HG03442 (cell line): ENCODE measurements around the gene UPB1.
"Not testable (repeated sequence)": the region's sequence is repeated elsewhere in the genome, so short reads cannot be mapped to it uniquely, and the experiment has no call there.

Source experiments
- ATAC-seq: cut with Tn5 transposase; IDR thresholded peaks from one replicate; pipeline ENCODE4 v1.9.1; 2021; ENCODE audit warnings: mild to moderate bottlenecking, moderate library complexity; ENCODE audit not compliant: unreplicated experiment

The UPB1 gene

DNA sequence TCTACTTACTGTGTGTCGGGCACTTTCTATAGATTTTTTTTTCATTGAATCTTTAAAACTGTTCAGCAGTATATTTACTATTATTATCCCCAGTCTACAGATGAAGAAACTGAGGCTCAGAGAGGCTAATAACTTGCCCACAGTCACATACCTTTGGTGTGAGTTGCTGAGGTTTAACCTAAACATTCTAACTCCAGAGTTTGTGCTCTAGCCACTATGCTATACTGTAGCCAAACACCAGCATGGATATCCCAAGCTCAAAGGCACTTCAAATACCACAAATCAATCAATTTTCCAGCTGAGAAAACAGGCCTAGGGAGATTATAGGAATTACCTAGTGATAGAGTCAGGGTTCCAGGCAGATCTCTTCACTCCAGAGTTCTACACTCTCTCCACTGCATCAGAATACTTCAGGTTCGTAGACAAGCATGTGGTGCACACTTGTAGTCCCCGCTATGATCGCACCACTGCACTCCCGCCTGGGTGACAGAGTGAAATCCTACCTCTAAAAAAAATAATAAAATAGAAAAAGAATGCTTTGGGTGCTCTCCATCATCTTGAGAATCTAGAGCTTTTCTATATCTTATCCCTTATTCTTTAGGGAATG lies 20.4 kb upstream of the UPB1 start:
- no peak for ATAC-seq

DNA sequence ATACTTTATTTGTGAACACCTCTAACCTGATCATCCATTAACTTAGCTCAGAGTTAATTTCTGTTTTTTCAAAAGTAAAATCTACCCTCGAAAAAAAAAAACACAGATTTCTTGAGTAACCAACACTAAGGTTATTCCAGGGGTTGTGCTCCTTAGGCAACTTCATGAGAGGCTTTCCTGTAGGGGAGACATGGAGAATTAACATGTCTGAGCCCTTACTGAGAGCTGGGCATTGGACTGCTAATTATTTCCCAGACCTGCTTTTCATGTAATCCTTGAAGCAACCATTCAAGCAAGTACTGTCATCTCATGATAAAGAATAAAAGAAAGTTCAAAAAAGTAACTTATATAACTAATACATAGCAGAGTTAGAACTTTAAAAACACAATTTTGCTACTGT lies 13.5 kb upstream of the UPB1 start:
- ATAC-seq = no peak

DNA sequence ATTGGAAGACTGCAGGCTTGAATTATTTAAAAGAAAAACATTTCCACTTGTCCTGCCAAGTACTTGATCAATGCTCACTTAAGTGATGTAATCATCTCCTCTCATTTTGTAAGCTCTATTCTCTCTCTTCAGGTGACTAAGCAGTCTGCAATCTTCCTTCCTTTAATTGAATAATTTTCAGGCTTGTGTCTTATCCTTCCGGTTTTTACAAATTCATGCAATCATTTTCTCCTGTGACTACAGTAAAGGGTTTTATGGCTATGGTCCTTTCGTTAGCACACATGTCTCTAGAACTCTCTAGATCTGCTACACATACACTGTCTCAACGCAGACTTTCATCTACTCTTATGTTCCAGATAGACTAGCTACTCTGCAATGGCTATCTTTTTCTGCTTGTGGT lies 12.6 kb upstream of the UPB1 start:
- ATAC-seq = no peak

GRCh38 chr22:24482998-24483397 lies 12.1 kb upstream of the UPB1 start:
- no peak for ATAC-seq

GRCh38 chr22:24483976-24484545 lies 11.1 kb upstream of the UPB1 start:
- no peak for ATAC-seq

GRCh38 chr22:24485170-24485569 lies 10.0 kb upstream of the UPB1 start:
- ATAC-seq = no peak

- ATAC-seq = no peak
These were observed 9.5 kb upstream of the UPB1 start for GRCh38 chr22:24485608-24486007.

- no peak for ATAC-seq
These were observed 8.6 kb upstream of the UPB1 start for GRCh38 chr22:24486501-24486921.

DNA sequence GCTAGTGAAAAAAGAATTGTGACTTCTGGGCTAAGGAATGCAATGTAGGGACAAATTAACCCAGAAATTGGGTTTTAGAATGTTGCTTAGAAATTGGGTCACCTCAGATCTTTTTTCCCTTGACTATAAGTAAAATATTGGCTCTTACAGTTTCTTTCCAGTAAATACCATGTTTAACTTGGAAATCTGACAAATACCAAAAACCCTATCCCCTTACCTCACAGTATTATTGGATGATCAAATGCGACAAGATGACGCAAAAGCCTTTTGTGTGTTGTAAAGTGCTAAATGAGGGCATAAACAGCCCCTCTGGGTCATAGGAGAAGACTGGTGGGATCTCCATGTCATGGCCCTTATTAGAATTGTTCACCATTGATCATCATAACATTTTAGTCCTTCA lies 6.1 kb upstream of the UPB1 start:
- no peak for ATAC-seq

- not testable (repeated sequence) for ATAC-seq
These were observed 5.7 kb upstream of the UPB1 start for GRCh38 chr22:24489434-24489833.

DNA sequence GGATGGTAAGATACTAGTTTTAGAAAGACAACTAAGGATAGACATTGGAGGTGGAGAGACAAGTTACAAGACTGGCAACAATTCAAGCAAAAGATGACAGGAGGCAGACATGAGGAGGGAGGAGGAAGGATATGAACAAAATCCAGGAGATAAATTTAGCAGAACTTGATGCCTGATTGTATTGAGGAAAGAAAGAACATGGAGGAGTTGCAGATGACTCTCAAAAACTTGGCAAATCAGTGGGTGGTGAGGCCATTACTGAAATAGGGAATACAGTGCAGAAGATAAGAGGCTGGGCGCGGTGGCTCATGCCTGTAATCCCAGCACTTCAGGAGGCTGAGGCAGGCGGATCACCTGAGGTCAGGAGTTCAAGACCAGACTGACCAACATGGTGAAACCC lies 2.7 kb upstream of the UPB1 start:
- ATAC-seq = no peak

DNA sequence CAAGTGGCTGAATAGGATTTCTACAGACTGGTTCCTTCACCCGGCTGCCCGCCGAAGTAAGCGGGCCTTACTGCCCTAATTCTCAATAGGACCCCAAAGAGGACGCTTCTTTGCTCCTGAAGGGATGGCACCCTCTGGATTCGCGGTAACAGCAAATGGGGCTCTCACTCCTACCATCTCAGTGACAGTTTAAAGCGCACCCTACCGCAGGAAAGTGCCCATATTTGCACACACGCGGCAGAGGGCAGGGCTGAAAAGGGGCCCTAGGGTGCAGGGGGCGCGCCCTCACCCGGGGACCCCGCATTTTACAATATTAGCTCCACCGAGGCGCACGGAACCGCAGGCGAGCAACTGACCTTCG lies 985 bp upstream of the UPB1 start:
- no peak for ATAC-seq

DNA sequence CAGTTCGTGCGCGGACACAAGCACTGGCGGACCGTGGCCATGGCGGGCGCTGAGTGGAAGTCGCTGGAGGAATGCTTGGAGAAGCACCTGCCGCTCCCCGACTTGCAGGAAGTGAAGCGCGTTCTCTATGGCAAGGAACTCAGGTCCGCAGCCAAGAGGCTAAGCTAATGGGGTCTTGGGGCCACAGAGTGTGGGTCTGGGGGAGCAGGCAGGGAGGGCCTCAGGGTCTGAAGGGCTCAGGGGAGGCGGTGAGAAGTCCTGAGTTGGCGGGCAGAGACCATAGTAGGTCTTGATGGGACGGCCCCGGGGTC lies 188 bp downstream of the UPB1 start:
- ATAC-seq = no peak

- ATAC-seq = no peak
These were observed 1.1 kb downstream of the UPB1 start for GRCh38 chr22:24496234-24496633.

DNA sequence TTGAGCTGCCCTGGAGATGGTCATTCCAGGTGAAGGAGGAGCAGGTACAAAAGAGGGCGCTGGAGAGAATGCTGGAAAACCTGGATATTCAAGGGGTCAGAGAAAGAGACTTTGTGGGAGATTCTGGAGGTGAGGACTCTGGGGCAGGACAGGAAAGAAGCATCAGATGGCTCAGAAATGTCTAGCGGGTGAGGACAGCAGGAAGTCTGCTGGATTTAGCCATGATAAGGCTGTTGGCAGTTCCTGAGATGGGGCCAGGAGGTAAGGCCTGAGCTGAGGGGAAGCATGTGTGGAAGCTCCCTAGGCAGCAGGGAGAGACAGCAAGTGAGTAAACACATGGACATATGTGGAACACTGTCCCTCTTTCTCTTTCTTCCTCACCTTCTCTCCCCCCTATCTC lies 1.5 kb downstream of the UPB1 start:
- no peak for ATAC-seq

GRCh38 chr22:24497841-24498258 lies 2.7 kb downstream of the UPB1 start:
- no peak for ATAC-seq

DNA sequence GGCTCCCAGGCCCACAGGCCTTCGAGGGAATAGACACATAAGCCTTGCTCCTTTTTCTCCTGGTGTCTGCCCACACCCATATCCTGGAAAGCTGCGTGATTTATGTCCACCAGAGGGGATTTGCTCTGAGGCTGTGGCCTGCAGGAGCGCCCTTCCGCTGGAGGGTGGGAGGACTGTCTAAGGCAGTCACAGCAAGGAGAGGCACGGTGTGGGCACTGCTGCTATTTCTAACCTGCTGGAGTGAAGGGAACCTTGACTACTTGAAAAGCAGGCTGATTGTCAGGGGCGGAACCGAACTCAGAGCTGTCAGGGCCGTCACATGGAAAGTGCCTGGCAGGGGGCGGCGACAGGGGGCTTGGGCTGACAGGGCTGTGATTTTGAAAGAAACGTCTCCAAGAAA lies 3.7 kb downstream of the UPB1 start:
- no peak for ATAC-seq

- ATAC-seq = no peak
These were observed 4.7 kb downstream of the UPB1 start for GRCh38 chr22:24499706-24500276.

DNA sequence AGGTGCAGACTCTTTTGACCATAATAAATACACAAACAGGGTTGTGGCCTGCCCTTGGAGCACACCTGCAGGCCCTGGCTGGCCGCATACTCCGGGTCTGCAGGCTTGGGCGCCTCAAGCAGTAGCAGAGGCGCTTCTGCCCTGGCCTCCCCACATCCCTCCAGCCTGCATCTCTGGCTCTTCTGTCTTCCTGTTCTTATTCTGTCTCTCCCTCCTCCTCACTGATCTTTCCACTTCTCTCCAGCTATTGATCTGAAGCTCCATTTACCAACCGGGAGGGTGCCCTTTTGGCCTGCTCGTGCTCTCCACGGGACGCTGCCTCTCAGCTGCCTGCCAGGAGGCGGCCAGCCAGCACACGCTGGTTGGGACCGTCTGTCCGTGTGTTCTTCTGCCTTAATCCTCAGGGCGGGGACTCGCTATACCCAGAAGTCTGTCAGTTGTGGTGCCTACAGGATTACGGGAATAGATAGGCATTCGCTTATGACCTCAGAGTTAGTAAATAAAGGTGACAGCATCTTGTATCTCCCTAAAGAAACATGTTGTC lies 5.2 kb downstream of the UPB1 start:
- no peak for ATAC-seq

DNA sequence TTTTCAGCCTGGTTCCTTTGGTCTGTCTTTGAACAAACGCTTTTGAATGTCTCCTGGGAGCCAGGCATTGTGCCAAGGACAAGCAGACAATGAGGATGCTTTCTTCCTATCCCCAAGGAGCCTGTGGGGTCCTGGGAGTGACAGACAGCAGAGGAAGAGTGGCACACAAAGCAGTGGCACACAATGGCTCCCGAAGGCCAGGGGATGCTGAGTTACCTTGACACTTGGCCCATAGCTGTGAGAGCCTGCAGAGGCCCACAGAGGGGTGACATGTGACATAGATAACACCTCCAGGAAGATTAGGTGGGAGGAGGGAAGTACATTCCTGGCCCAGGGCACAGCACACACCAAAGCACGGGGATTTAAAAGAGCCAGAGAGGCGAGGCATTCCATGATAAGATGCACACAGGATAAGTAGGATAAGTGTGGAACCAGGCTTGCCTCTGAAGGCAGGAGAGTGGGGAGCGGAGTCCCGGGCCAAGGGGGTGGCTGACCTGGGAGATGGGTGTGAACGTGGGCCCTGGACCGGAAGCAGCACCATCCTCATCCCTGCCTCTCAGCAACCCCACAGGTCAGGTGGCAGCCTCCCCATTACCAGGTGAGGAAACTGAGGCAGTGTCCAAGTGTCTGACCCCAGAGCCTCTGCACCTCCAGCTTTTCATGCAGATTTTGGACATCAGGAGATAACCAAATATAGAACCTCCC lies 6.3 kb downstream of the UPB1 start:
- no peak for ATAC-seq

- no peak for ATAC-seq
These were observed 6.9 kb downstream of the UPB1 start for GRCh38 chr22:24502034-24502433.

GRCh38 chr22:24502541-24502940 lies 7.4 kb downstream of the UPB1 start:
- no peak for ATAC-seq
